ENCODE results near the gene PRDM16. TPM values are rescaled to one million over a fixed set of nuclear protein-coding genes. Genes with fewer than 3 reads are reported as not detected.

PRDM16 gene
- total and polyA plus RNA-seq, 5 experiments from 2014 or later, result not detected

DNA sequence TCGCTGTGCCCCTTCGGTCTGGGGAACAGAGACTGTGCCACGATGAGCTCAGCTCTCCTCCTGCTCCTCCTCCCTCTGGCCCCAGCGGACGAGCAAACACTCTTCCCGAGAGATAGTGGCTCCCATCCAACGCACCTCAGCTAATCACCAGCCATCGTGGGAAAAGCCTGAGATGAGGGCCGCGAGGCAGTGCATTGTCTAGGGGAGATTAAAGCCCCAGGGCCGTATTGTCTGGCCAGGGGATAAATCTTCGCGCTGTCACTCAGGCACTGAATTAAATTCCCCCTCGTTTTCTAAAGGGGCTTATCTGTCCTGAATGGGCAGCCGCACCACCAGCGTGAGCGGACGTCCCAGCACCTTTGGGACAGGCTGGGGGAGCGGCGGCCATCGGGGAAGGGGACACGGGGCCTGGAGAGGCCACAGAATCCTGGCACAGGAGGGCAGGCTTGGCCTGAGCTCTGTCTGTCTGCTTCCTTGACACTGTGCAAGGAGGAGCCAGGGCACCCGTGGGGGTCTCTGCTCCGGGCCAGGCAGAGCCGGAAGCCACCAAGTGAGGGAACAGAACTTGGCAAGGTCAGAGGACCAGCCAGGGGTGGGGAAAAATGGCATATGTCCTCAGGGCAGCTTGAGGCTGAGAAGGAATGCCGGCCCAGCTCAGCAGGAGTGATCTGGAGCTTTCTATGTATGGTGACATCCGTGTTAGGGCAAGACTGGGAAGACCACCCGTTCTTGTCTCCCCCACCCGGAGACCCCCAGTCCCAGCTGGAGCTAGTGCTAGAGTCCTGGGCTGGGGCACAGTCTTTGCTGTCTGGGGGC lies 32.3 kb downstream of the PRDM16 start:
- Mint-ChIP-seq H3K27ac (no peak overlapping the region), H3K27me3 (peaks cover 0 to 9% (median 0%) of the 10 kb centered on the region in 5 donors), H3K4me3 (no peak overlapping the region), H3K9me3 (no peaks in the 10 kb centered on the region), H3K36me3 (no peaks in the 10 kb centered on the region), H3K4me1 (peaks cover 0 to 1% (median under 1%) of the 10 kb centered on the region in 4 donors)
- ATAC-seq (no peak), DNase-seq (no peak)
- POLR2A ChIA-PET, result no interaction called here

- Mint-ChIP-seq H3K27me3 (peaks cover 0 to 3% (median 0%) of the 10 kb centered on the region in 5 donors), H3K4me3 (no peak overlapping the region), H3K27ac (no peak overlapping the region), H3K9me3 (peaks cover 0 to 3% (median 0%) of the 10 kb centered on the region in 9 donors), H3K4me1 (peaks cover 0 to 1% (median under 1%) of the 10 kb centered on the region in 4 donors), H3K36me3 (no peaks in the 10 kb centered on the region)
- ATAC-seq (no peak), DNase-seq (no peak)
- POLR2A ChIA-PET, result no interaction called here
These were observed 33.6 kb downstream of the PRDM16 start for GRCh38 chr1:3102641-3103040.

DNA sequence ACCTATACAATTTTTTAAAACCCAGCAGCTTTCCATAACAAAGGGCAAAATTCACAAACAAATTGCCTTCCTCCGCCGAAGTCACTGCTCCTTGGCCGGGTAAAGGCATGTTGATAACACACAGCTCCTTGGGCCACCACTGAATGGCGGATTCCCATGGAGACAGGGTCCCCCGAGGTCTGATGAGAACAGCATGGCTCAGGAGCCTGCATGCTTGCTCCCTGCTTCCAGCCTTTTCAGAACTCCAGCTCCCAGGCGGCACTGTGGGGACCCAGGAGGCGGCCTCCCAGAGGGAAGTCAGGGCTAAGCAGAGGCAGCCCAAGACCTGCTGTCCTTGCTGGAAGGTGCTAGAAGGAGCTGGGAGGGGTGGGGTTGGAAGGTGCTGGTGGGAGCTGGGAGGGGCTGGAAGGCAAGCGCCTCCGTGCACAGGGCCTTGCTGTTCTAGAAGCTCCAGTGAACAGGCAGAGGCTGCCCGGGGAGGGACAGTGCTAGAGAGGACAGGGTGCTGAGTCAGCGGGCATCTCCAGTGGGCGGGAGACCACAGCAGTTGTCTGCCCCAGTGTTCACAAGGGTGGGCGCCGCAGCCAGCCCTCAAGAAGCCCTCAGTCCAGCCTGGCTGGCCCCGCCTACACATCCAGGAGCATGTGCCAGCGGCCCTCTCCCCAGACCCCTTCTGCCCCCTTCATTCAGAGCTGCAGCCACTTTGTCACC lies 35.1 kb downstream of the PRDM16 start:
- Mint-ChIP-seq H3K27ac (no peak overlapping the region), H3K9me3 (peaks cover 0 to 8% (median 0%) of the 10 kb centered on the region in 9 donors), H3K27me3 (peaks cover 0 to 8% (median 2%) of the 10 kb centered on the region in 5 donors), H3K4me1 (peaks cover 0 to 1% (median under 1%) of the 10 kb centered on the region in 4 donors), H3K4me3 (no peak overlapping the region), H3K36me3 (no peaks in the 10 kb centered on the region)
- DNase-seq, result no peak
- ATAC-seq, result no peak
- POLR2A ChIA-PET, result no interaction called here

GRCh38 chr1:3105167-3105863 lies 36.3 kb downstream of the PRDM16 start:
- H3K4me3 Mint-ChIP-seq, result no peak overlapping the region
- no peak overlapping the region for H3K27ac Mint-ChIP-seq
- H3K4me1 Mint-ChIP-seq, result peaks cover 0 to 1% (median under 1%) of the 10 kb centered on the region in 4 donors
- DNase-seq, result no peak
- POLR2A ChIA-PET, result no interaction called here
- H3K9me3 Mint-ChIP-seq, result peaks cover 0 to 8% (median 0%) of the 10 kb centered on the region in 9 donors
- H3K27me3 Mint-ChIP-seq, result peaks cover 0 to 8% (median 2%) of the 10 kb centered on the region in 5 donors
- ATAC-seq, result no peak
- no peaks in the 10 kb centered on the region for H3K36me3 Mint-ChIP-seq

DNA sequence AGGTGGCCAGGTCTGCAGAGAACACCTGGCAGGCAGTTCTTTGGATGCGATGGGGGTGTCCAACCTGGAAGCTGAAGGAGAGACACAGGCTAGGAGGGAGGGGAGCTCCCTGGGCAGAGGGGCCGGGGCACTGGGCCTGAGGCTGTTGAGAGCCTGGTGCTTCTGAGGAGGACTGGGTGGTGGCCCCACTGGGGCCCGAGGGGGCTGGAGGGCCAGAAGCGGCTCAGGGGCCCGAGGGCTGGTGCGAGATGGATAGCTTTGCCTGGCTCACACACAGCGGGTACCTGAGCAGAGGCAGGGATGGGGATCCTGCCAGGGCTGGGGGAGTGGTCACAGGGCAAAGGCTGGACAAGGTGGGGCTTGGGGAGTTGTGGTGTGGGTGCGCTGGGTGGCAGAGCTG lies 37.2 kb downstream of the PRDM16 start:
- peaks cover 0 to 8% (median 2%) of the 10 kb centered on the region in 5 donors for H3K27me3 Mint-ChIP-seq

DNA sequence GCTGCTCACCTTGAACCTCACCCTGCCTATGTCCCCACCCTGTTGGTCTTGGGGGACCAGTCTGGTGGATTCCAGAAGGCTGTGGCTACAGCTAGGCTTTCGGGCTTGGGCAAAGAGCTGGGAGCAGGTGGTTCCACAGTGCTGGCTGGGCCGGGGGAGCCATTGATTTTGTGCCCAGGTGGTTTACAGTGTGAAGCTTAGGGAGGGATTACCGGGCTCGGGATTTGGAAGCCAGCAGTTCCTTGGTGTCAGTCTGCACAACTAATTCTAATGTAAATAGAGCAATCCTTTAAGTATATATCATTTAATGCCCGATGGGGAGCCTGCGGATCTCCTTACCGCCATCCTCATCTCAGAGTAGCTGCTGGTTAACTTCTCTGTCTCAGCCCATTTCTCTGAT lies 38.2 kb downstream of the PRDM16 start:
- DNase-seq, result no peak
- Mint-ChIP-seq H3K4me3 (no peak overlapping the region), H3K9me3 (peaks cover 0 to 8% (median 0%) of the 10 kb centered on the region in 9 donors), H3K27me3 (peaks cover 0 to 8% (median 2%) of the 10 kb centered on the region in 5 donors), H3K27ac (no peak overlapping the region), H3K36me3 (no peaks in the 10 kb centered on the region), H3K4me1 (no peaks in the 10 kb centered on the region)
- no peak for ATAC-seq
- POLR2A ChIA-PET, result interaction anchor here (0.6 kb wide), 1 partner anchor 235 kb away, joined by 3 read pairs; no protein-coding TSS in a partner anchor

More for the DNA sequence above, 37.2 kb downstream of the PRDM16 start:
- Mint-ChIP-seq H3K27ac (no peak overlapping the region), H3K4me3 (no peak overlapping the region), H3K9me3 (peaks cover 0 to 8% (median 0%) of the 10 kb centered on the region in 9 donors), H3K36me3 (no peaks in the 10 kb centered on the region), H3K4me1 (no peaks in the 10 kb centered on the region)
- no peak for ATAC-seq
- DNase-seq, result no peak
- POLR2A ChIA-PET, result no interaction called here

GRCh38 chr1:3109355-3109754 lies 40.4 kb downstream of the PRDM16 start:
- Mint-ChIP-seq H3K4me1 (no peaks in the 10 kb centered on the region), H3K27ac (no peak overlapping the region), H3K9me3 (peaks cover 0 to 8% (median 0%) of the 10 kb centered on the region in 9 donors), H3K4me3 (no peak overlapping the region), H3K27me3 (peaks cover 0 to 8% (median 2%) of the 10 kb centered on the region in 5 donors), H3K36me3 (no peaks in the 10 kb centered on the region)
- ATAC-seq (no peak), DNase-seq (no peak)
- POLR2A ChIA-PET, result no interaction called here

DNA sequence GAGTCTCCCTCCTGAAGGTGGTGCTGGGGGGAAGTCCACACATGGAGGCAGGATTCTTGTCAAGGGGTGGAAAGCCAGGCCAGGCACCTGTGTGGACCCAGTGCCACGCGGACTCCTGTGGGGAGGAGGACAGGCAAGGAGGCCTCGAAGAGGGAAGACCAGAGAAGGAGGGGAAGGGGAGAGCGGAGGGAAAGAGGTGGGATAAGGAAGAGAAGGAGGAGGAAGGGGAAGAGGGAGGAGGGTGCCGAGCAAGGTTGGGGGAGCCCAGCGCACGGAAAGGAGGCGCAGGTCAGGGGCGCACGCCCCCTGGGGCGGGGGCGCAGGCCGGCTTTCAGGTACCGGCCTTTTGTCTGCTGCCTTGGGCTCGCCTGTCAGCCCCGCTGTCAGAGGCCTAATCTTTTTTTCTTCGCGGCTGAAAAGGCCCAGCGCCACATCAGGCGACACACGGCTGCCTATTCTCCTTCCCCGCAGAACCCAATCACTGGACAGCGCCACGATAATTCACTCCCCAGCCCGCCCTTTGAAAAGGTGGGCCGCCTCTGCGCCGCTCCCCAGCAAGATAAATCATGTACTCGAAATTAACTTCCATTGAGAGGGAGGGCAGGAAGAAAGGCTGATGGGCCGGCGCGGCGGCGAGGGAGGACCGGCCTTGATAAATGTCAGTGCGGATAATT lies 42.5 kb downstream of the PRDM16 start:
- no peaks in the 10 kb centered on the region for H3K4me1 Mint-ChIP-seq
- no peak overlapping the region for H3K4me3 Mint-ChIP-seq
- no peak for ATAC-seq
- no peak overlapping the region for H3K27ac Mint-ChIP-seq
- DNase-seq, result no peak
- no peaks in the 10 kb centered on the region for H3K36me3 Mint-ChIP-seq
- H3K27me3 Mint-ChIP-seq, result peaks cover 0 to 8% (median 2%) of the 10 kb centered on the region in 5 donors
- peaks cover 0 to 8% (median 0%) of the 10 kb centered on the region in 9 donors for H3K9me3 Mint-ChIP-seq
- POLR2A ChIA-PET, result no interaction called here

GRCh38 chr1:3112526-3112925 lies 43.5 kb downstream of the PRDM16 start:
- Mint-ChIP-seq H3K4me3 (no peak overlapping the region), H3K4me1 (no peaks in the 10 kb centered on the region), H3K27me3 (peaks cover 0 to 7% (median 2%) of the 10 kb centered on the region in 5 donors), H3K27ac (no peak overlapping the region), H3K9me3 (peaks cover 0 to 6% (median 0%) of the 10 kb centered on the region in 9 donors), H3K36me3 (no peaks in the 10 kb centered on the region)
- DNase-seq (no peak), ATAC-seq (no peak)
- POLR2A ChIA-PET, result no interaction called here

DNA sequence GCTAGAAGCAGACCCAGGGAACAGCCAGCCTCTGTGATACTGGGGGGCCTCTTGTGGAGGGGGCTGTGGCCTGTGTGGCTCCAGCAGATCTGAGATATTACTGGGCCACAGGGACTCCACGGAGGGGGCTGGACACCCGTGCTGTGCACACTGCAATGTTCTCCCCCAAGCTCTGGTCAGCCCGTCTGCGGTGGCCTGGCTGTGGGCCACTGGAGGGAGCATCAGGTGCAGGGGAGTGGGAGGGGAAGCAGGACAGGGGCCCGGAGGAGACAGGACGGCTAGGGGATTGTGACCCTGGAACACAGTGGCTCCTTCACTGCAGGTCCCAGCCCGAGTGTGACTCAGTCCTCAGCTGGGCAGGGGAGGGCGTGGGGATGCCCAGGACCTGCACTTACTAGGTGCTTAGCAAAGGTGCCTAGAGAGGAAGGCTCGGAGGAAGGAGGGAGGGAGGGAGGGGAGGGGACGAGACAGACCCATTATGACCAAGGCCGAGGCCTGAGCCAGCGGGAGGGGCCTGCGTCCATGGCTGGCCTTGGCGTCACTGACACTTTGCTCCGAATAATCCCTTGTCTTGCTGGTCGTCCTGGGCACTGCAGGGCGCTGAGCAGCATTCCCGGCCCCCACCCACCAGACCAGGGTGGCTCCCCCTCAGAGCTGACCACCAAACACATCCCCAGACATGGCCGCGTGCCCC lies 44.2 kb downstream of the PRDM16 start:
- no peaks in the 10 kb centered on the region for H3K4me1 Mint-ChIP-seq
- peaks cover 0 to 2% (median 0%) of the 10 kb centered on the region in 9 donors for H3K9me3 Mint-ChIP-seq
- H3K27me3 Mint-ChIP-seq, result peaks cover 0 to under 1% (median 0%) of the 10 kb centered on the region in 5 donors

GRCh38 chr1:3113741-3114056 lies 44.7 kb downstream of the PRDM16 start:
- Mint-ChIP-seq H3K9me3 (no peaks in the 10 kb centered on the region), H3K27me3 (no peaks in the 10 kb centered on the region), H3K36me3 (no peaks in the 10 kb centered on the region), H3K27ac (no peak overlapping the region), H3K4me1 (no peaks in the 10 kb centered on the region), H3K4me3 (no peak overlapping the region)
- DNase-seq (no peak), ATAC-seq (no peak)
- POLR2A ChIA-PET, result no interaction called here

More for the DNA sequence above, 44.2 kb downstream of the PRDM16 start:
- Mint-ChIP-seq H3K4me3 (no peak overlapping the region), H3K27ac (no peak overlapping the region), H3K36me3 (no peaks in the 10 kb centered on the region)
- DNase-seq, result no peak
- POLR2A ChIA-PET, result no interaction called here
- no peak for ATAC-seq

GRCh38 chr1:3114131-3114744 lies 45.2 kb downstream of the PRDM16 start:
- Mint-ChIP-seq H3K4me3 (no peak overlapping the region), H3K36me3 (no peaks in the 10 kb centered on the region), H3K4me1 (no peaks in the 10 kb centered on the region), H3K9me3 (no peaks in the 10 kb centered on the region), H3K27me3 (no peaks in the 10 kb centered on the region), H3K27ac (no peak overlapping the region)
- POLR2A ChIA-PET, result no interaction called here
- ATAC-seq (no peak), DNase-seq (no peak)

All from naive thymus-derived CD8-positive, alpha-beta T cell (primary cell).